Measurements from ENCODE around the gene RB1.
"Not testable (repeated sequence)": the region's sequence is repeated elsewhere in the genome, so short reads cannot be mapped to it uniquely, and the experiment has no call there.

Gene RB1

GRCh38 chr13:48446464-48446863 is 142.9 kb downstream of the RB1 start:
- no peaks in the 10 kb centered on the region for H3K4me1 ChIP-seq (ENCODE audit: low read length)
- TF ChIP-seq EZH2phosphoT487 (IDR thresholded peaks at IDR 0.05; ENCODE audit: low read depth) (no peak), CTCF (IDR thresholded peaks at IDR 0.05; ENCODE audit: low read depth, low read length) (no peak)
- no peaks in the 10 kb centered on the region for H4K20me1 ChIP-seq (ENCODE audit: insufficient read depth, low read length)
- peaks cover 8% of the 10 kb centered on the region; the same call in 1 of the 2 replicates for H3K79me2 ChIP-seq (ENCODE audit: low read length)
- H3K9me3 ChIP-seq (ENCODE audit: insufficient read depth, low read length) = no peaks in the 10 kb centered on the region
- H3K36me3 ChIP-seq (replicated peaks; ENCODE audit: low read depth, low read length) = peaks cover 28% of the 10 kb centered on the region
- H3K4me3 ChIP-seq (ENCODE audit: low read length) = no peak overlapping the region
- no peak overlapping the region for H3K27ac ChIP-seq (ENCODE audit: low read length)
- H3K4me2 ChIP-seq (ENCODE audit: low read length) = no peak overlapping the region
- no peaks in the 10 kb centered on the region for H3K27me3 ChIP-seq (ENCODE audit: low read depth, low read length)
- H2AFZ ChIP-seq (ENCODE audit: low read depth, low read length) = no peak overlapping the region
- H3K9ac ChIP-seq (ENCODE audit: low read length) = no peak overlapping the region

DNA sequence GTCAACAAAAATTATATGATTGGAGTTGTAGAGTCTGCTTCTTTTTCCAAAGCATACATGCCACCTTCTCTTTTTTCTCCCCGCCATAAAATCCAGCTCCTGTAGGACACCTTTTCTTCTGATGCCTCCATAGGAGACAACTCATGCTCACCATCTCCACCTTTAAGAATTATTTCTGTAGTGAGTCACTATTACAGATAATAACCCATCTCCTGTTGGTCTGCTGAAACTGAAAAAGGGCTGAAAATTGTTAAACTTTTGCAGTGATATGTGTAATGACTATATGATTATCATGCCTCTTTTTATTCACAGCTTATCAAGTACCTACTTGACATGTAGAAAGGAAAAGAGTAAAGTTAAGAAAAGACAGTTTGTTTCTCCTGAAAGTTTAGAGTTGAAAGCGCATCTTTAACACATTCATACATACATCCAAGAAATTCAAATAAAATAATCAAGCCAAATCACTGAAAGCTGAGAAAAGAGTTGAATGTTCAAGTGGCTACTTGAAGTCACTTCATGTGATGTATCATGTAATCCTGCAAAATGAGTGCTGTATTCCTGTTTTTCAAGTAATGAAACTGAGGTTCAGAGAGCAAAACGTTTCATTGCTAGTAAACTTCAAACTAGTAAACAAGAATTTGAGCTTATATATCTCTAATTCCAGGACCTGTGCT is 144.9 kb downstream of the RB1 start:
- Histone ChIP-seq H3K79me2 (ENCODE audit: low read length) (peaks cover 10% of the 10 kb centered on the region; the same call in 1 of the 2 replicates), H3K4me3 (ENCODE audit: low read length) (no peak overlapping the region), H2AFZ (ENCODE audit: low read depth, low read length) (no peak overlapping the region), H3K4me2 (ENCODE audit: low read length) (no peak overlapping the region), H3K36me3 (replicated peaks; ENCODE audit: low read depth, low read length) (peaks cover 32% of the 10 kb centered on the region), H3K27me3 (ENCODE audit: low read depth, low read length) (no peaks in the 10 kb centered on the region), H3K9ac (ENCODE audit: low read length) (no peak overlapping the region), H3K27ac (ENCODE audit: low read length) (no peak overlapping the region), H4K20me1 (ENCODE audit: insufficient read depth, low read length) (no peaks in the 10 kb centered on the region), H3K4me1 (ENCODE audit: low read length) (no peaks in the 10 kb centered on the region), H3K9me3 (ENCODE audit: insufficient read depth, low read length) (no peaks in the 10 kb centered on the region)
- TF ChIP-seq CTCF (IDR thresholded peaks at IDR 0.05; ENCODE audit: low read depth, low read length) (no peak), EZH2phosphoT487 (IDR thresholded peaks at IDR 0.05; ENCODE audit: low read depth) (no peak)

DNA sequence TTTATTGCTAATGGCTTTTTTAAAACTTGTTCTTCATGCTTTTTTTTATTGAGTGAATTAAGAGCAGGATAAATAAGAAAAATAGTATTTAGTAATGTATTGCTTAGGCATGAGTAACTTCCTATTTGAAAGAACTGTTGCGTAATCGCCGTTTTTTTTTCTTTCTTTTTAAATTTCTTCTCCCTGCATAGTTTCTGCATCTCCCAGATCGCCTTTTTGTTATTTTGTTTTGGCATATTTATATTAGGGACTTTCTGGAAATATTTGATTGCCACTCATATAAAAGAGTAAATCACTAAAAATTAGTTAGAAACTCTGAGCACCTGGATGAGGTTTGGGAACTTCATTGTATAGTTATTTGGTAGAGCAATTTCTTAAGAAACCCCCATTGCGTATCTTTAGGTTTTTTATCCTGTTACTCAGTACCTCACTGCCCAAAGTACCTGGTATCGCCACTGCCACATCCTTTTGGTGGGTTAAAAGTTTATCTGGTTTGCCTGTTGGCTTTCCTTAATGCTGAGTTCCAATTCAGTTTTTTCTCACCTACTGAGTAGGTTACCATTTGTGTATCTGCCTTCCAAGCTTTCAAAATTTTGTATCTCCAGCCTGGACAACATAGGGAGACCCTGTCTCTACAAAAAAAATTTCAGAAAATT is 145.5 kb downstream of the RB1 start:
- Histone ChIP-seq H3K27ac (ENCODE audit: low read length) (no peak overlapping the region), H3K4me1 (ENCODE audit: low read length) (no peaks in the 10 kb centered on the region), H4K20me1 (ENCODE audit: insufficient read depth, low read length) (no peaks in the 10 kb centered on the region), H3K9me3 (ENCODE audit: insufficient read depth, low read length) (no peaks in the 10 kb centered on the region), H3K79me2 (ENCODE audit: low read length) (peaks cover 10% of the 10 kb centered on the region; the same call in 1 of the 2 replicates), H3K4me3 (ENCODE audit: low read length) (no peak overlapping the region), H3K9ac (ENCODE audit: low read length) (no peak overlapping the region), H3K4me2 (ENCODE audit: low read length) (no peak overlapping the region), H2AFZ (ENCODE audit: low read depth, low read length) (no peak overlapping the region), H3K36me3 (replicated peaks; ENCODE audit: low read depth, low read length) (peaks cover 36% of the 10 kb centered on the region), H3K27me3 (ENCODE audit: low read depth, low read length) (no peaks in the 10 kb centered on the region)
- TF ChIP-seq EZH2phosphoT487 (IDR thresholded peaks at IDR 0.05; ENCODE audit: low read depth) = no peak
- TF ChIP-seq CTCF (IDR thresholded peaks at IDR 0.05; ENCODE audit: low read depth, low read length) = no peak

DNA sequence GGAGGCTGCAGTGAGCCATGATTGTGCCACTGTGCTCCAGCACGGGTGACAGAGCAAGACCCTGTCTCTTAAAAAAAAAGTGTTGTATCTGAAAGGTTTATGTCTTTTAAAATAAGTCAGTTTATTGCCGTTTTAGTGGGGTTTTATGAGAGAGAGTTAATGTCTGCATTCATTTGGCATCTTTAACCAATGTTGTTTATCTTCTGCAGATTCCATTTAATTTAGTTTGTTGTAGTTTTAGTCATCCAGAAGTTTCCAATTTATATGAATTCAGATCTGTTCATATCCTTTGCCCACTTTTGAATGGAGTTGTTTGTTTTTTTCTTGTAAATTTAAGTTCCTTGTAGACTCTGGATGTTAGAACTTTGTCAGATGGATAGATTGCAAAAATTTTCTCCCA is 146.1 kb downstream of the RB1 start:
- Histone ChIP-seq H3K9me3 (ENCODE audit: insufficient read depth, low read length) (no peaks in the 10 kb centered on the region), H4K20me1 (ENCODE audit: insufficient read depth, low read length) (no peaks in the 10 kb centered on the region), H3K27ac (ENCODE audit: low read length) (no peak overlapping the region), H3K4me2 (ENCODE audit: low read length) (no peak overlapping the region), H3K27me3 (ENCODE audit: low read depth, low read length) (no peaks in the 10 kb centered on the region), H3K79me2 (ENCODE audit: low read length) (peaks cover 10% of the 10 kb centered on the region; the same call in 1 of the 2 replicates), H3K36me3 (replicated peaks; ENCODE audit: low read depth, low read length) (peaks cover 40% of the 10 kb centered on the region), H2AFZ (ENCODE audit: low read depth, low read length) (no peak overlapping the region), H3K4me1 (ENCODE audit: low read length) (no peaks in the 10 kb centered on the region), H3K9ac (ENCODE audit: low read length) (no peak overlapping the region), H3K4me3 (ENCODE audit: low read length) (no peak overlapping the region)
- no peak for TF ChIP-seq CTCF (IDR thresholded peaks at IDR 0.05; ENCODE audit: low read depth, low read length)
- no peak for TF ChIP-seq EZH2phosphoT487 (IDR thresholded peaks at IDR 0.05; ENCODE audit: low read depth)

GRCh38 chr13:48451196-48451595 is 147.6 kb downstream of the RB1 start:
- not testable (repeated sequence) for H4K20me1 ChIP-seq (ENCODE audit: insufficient read depth, low read length); H3K4me1 ChIP-seq (ENCODE audit: low read length); H3K9ac ChIP-seq (ENCODE audit: low read length); H3K27me3 ChIP-seq (ENCODE audit: low read depth, low read length); H3K27ac ChIP-seq (ENCODE audit: low read length); H2AFZ ChIP-seq (ENCODE audit: low read depth, low read length); H3K9me3 ChIP-seq (ENCODE audit: insufficient read depth, low read length); H3K4me3 ChIP-seq (ENCODE audit: low read length); H3K4me2 ChIP-seq (ENCODE audit: low read length)
- peaks cover 10% of the 10 kb centered on the region; the same call in 1 of the 2 replicates for H3K79me2 ChIP-seq (ENCODE audit: low read length)
- H3K36me3 ChIP-seq (replicated peaks; ENCODE audit: low read depth, low read length) = peaks cover 37% of the 10 kb centered on the region
